GM19468 (cell line): ENCODE measurements around the gene WNT3.
"Not testable (repeated sequence)": the region's sequence is repeated elsewhere in the genome, so short reads cannot be mapped to it uniquely, and the experiment has no call there.

Source experiments
- ATAC-seq: cut with Tn5 transposase; IDR thresholded peaks from one replicate; pipeline ENCODE4 v1.9.1; 2021; ENCODE audit warnings: mild to moderate bottlenecking, moderate library complexity, moderate number of reproducible peaks; ENCODE audit not compliant: unreplicated experiment; ENCODE audit errors: extremely low read depth

Gene WNT3

DNA sequence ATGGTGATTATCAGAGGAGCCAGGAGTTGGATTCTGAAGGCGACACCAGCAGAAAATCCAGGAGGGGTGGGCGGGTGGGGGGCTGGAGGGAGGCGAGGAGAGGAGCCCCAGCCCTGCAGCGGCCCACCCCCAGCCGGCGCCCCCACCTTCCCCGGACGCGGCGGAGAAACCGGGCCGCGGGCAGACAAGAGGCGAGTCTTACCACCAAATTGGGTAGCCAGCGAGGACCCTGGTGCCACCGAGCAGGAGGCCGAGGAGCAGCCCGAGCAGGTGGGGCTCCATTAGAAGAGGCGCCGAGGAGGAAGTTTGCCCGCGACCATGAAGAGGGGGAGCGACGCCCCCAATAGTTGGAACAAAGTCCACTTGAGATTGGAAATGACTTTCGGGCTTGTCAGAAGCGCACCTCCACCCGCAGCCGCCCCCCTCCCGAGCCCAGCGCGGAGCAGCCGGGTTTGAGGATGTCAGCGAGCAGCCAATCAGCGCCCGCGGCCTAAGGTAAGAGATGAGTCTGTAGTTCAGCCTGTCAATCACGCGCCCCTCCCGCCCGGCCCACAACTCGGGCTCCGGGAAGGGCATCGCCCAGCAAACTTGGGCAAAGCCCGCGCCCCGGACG is at the start of gene WNT3:
Gene WNT3 (minus strand): TSS at position 377 of the 613 bp plus-strand sequence. CDS start 95 bp downstream, at position 282.
- no peak for ATAC-seq

DNA sequence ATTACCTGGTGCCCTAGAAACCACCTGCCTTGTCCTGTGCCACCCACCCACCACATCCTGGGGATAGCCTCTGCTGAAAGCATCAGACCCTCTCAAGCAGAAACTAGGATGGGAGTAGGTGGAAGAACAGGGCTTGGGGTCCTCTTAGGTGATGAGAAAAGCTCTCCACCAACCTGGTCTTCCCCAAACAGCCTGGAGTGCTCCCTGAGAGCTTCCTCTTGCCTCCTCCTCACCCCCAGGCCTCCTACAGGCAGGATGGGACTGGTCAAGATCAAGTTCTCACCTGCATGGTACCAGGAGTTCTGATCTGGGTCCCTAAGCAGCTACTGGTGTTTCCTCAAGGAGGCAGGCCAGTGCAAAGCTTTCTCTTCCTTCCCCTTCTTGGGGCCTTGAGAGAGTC is 48.3 kb upstream of the WNT3 start:
- no peak for ATAC-seq

DNA sequence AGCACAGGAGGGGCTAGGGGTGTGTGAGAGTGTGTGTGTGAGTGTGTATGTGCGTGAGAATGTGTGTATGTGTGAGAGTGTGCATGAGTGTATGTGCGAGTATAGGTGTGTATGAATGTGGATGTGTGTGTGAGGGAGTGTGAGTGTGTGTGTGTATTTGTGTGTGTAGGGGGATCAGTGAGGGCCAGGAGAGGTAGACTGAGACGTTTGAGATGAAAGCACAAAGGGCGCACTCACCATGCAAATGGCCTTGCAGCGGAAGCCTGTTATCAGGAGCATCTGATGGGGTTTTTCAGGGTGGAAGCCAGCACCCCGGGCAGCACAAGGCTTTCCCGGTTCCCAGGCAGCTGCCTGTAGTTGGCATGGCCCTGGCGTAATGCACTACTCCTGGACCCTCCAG is 47.8 kb upstream of the WNT3 start:
- no peak for ATAC-seq

GRCh38 chr17:46865100-46865499 is 46.6 kb upstream of the WNT3 start:
- ATAC-seq: no peak

DNA sequence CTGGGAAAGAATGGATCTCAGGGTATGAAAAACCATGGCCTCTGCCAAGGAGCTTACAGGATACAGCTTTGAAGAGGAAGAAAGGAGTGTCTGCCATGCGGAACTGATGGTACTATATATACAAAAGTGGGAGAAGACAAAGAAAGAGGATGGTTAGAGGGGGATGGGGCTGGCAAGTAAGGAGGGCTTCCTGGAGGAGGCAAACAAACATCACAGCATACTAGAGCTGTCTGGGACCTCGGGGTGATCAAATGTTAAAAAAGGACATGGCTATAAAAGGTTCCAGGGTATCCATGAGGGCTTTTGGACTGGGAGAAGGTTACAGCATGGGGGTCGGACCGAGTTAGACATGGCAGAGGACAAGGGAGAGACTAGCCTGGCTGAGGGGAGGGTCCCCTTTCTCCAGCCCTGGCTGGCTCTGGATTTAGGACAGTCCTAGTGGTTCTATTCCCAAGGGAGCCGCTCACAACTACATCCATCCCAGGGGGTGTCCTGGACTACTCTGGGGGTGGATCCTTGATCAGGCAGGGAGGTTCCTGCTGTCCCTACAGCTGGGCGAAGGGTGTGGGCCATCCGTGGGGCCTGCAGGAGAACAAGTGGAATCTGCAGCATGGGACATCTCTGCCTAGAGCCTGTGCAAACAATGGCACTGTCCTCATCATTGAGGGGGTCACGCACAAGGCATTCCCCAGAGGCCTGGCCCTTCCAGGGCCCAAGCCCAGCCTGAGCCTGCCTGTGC is 45.1 kb upstream of the WNT3 start:
- ATAC-seq: no peak

GRCh38 chr17:46862949-46863348 is 44.5 kb upstream of the WNT3 start:
- no peak for ATAC-seq

GRCh38 chr17:46859996-46860395 is 41.5 kb upstream of the WNT3 start:
- ATAC-seq: no peak

DNA sequence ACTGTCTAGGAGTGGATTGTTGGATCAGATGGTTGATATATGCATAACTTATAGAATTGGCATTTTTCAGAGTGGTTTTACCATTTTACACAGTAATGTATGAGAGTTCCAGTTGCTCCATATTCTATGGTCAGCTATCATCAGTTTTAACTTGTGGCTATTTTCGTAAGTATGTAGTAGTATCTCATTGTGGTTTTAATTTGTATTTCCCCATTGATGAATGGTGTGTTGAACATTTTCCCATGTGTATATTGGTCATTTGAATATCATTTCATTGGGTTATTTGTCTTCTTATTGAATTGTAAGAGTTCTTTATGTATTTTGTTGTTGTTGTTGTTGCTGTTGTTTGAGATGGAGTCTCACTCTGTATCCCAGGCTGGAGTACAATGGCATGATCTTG is 39.1 kb upstream of the WNT3 start:
- no peak for ATAC-seq

- ATAC-seq: no peak
These were observed 36.5 kb upstream of the WNT3 start for GRCh38 chr17:46854948-46855347.

- ATAC-seq: no peak
These were observed 36.0 kb upstream of the WNT3 start for GRCh38 chr17:46854515-46854914.

- ATAC-seq: no peak
These were observed 35.5 kb upstream of the WNT3 start for GRCh38 chr17:46853896-46854444.

- ATAC-seq: no peak
These were observed 32.7 kb upstream of the WNT3 start, which contains the start of gene WNT9B for GRCh38 chr17:46851029-46851741. WNT9B (plus strand) TSS chr17:46851583; CDS start chr17:46851639, 56 bp downstream.

- ATAC-seq: no peak
These were observed 32.2 kb upstream of the WNT3 start for GRCh38 chr17:46850688-46851028.

- ATAC-seq: no peak
These were observed 30.0 kb upstream of the WNT3 start for GRCh38 chr17:46848534-46848933.

- ATAC-seq: no peak
These were observed 29.0 kb upstream of the WNT3 start for GRCh38 chr17:46847204-46848191.

DNA sequence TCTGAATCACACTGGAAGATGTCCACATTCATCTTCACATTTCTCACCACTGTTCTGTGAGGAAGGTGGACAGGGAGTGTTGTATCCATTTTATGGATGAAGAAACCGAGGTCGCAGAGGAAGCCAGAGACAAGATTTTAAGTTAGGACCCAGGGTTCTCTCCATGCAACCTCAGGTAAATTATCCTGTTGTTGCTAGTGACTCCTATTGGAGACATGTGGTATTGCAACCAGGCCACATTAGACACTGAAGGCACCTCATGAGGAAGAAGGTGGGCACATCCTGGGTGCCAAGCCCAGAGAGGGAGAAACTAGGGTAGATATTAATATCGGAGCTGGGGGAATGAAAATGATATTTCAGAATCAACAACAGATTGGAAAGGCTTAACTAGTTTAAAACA is 24.3 kb upstream of the WNT3 start:
- ATAC-seq: no peak

GRCh38 chr17:46841561-46842379 is 23.3 kb upstream of the WNT3 start:
- no peak for ATAC-seq

DNA sequence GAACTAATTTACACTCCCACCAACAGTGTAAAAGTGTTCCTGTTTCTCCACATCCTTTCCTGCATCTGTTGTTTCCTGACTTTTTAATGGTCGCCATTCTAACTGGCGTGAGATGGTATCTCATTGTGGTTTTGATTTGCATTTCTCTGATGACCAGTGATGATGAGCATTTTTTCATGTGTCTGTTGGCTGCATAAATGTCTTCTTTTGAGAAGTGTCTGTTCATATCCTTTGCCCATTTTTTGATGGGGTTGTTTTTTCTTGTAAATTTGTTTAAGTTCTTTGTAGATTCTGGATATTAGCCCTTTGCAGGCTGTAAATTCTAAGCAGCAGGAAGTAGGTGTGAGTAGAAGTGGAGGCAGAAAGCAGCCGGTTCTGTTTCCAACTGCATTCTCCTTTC is 22.1 kb upstream of the WNT3 start:
- ATAC-seq: not testable (repeated sequence)

- ATAC-seq: no peak
These were observed 20.7 kb upstream of the WNT3 start for GRCh38 chr17:46839211-46839610.
